Astrocyte (in vitro differentiated cells and primary cell): ENCODE measurements around the gene SELE. TPM values are rescaled to one million over a fixed set of nuclear protein-coding genes. Genes with fewer than 3 reads are reported as not detected.

Experiments used
- DNase-seq: peaks from one replicate; pipeline ENCODE4 v3.0.0-alpha.2; 2010; ENCODE audit warnings: low read depth
- FAIRE-seq: peaks from 2 replicates; lab custom pipeline; 2011; peaks lifted over from hg19 to GRCh38; lab: Jason Lieb, UNC
- H2AFZ ChIP-seq: 2 replicates; pipeline ENCODE4 v1.6.0; 2012; ENCODE audit warnings: low read depth, low read length, inconsistent platforms
- H3K27ac ChIP-seq: 2 replicates; pipeline ENCODE4 v1.5.1; 2011; ENCODE audit warnings: low read depth, low read length, inconsistent platforms
- H3K27me3 ChIP-seq: 2 replicates; pipeline ENCODE4 v1.6.0; 2011; ENCODE audit warnings: low read length, inconsistent platforms; ENCODE audit not compliant: insufficient read depth
- H3K36me3 ChIP-seq: 2 replicates; pipeline ENCODE4 v1.5.1; 2011; ENCODE audit warnings: low read length, inconsistent platforms; ENCODE audit not compliant: insufficient read depth
- H3K4me1 ChIP-seq: 2 replicates; pipeline ENCODE4 v1.5.1; 2011; ENCODE audit warnings: low read length, inconsistent platforms; ENCODE audit not compliant: insufficient read depth
- H3K4me2 ChIP-seq: 2 replicates; pipeline ENCODE4 v1.6.0; 2012; ENCODE audit warnings: low read length, inconsistent platforms
- H3K4me3 ChIP-seq: 2 replicates; pipeline ENCODE4 v1.5.1; 2011; ENCODE audit warnings: low read depth, mild to moderate bottlenecking, low read length, inconsistent platforms; ENCODE audit not compliant: insufficient read depth
- H3K79me2 ChIP-seq: 2 replicates; pipeline ENCODE4 v1.6.0; 2012; ENCODE audit warnings: mild to moderate bottlenecking, low read length, inconsistent platforms; ENCODE audit not compliant: insufficient read depth
- H3K9ac ChIP-seq: 2 replicates; pipeline ENCODE4 v1.6.0; 2012; ENCODE audit warnings: mild to moderate bottlenecking, low read length, inconsistent platforms
- H3K9me3 ChIP-seq: 2 replicates; pipeline ENCODE4 v1.5.1; 2012; ENCODE audit warnings: low read depth, mild to moderate bottlenecking, low read length, inconsistent platforms; ENCODE audit not compliant: insufficient read depth
- H4K20me1 ChIP-seq: 2 replicates; pipeline ENCODE4 v1.6.0; 2012; ENCODE audit warnings: low read length, inconsistent platforms; ENCODE audit not compliant: insufficient read depth
- H3K27ac Mint-ChIP-seq: one replicate; pipeline ENCODE4 v1.8.0; 2021; ENCODE audit warnings: mild to moderate bottlenecking, mixed read lengths; ENCODE audit not compliant: unreplicated experiment
- H3K27me3 Mint-ChIP-seq: one replicate; pipeline ENCODE4 v1.8.0; 2021; ENCODE audit warnings: low read depth, mixed read lengths; ENCODE audit not compliant: unreplicated experiment
- H3K36me3 Mint-ChIP-seq: one replicate; pipeline ENCODE4 v1.8.0; 2021; ENCODE audit warnings: low read depth, mixed read lengths; ENCODE audit not compliant: unreplicated experiment
- H3K4me1 Mint-ChIP-seq: one replicate; pipeline ENCODE4 v1.8.0; 2021; ENCODE audit warnings: low read depth, mixed read lengths; ENCODE audit not compliant: unreplicated experiment
- H3K4me3 Mint-ChIP-seq: one replicate; pipeline ENCODE4 v1.8.0; 2021; ENCODE audit warnings: mild to moderate bottlenecking, moderate library complexity, mixed read lengths; ENCODE audit not compliant: unreplicated experiment
- H3K9me3 Mint-ChIP-seq: one replicate; pipeline ENCODE4 v1.8.0; 2021; ENCODE audit warnings: mild to moderate bottlenecking, mixed read lengths; ENCODE audit not compliant: unreplicated experiment
- EZH2 ChIP-seq: IDR thresholded peaks from 2 replicates; pipeline ENCODE4 v1.6.1; 2012; ENCODE audit warnings: mild to moderate bottlenecking, low read length, inconsistent platforms; ENCODE audit not compliant: insufficient read depth
- total RNA-seq: library from RNA; stranded (reverse); gene quantifications from 2 replicates; pipeline ENCODE4 v1.2.1, GENCODE V29; 2021
- TF ChIP-seq, protein P1 (sequence below): IDR thresholded peaks from 2 replicates; pipeline ENCODE4 v1.5.1; 2011; ENCODE audit warnings: low read depth, mild to moderate bottlenecking, inconsistent platforms, low read length, moderate library complexity; ENCODE audit not compliant: insufficient read depth

SELE gene
- total RNA-seq, 1 donor from 2014 or later = not detected

DNA sequence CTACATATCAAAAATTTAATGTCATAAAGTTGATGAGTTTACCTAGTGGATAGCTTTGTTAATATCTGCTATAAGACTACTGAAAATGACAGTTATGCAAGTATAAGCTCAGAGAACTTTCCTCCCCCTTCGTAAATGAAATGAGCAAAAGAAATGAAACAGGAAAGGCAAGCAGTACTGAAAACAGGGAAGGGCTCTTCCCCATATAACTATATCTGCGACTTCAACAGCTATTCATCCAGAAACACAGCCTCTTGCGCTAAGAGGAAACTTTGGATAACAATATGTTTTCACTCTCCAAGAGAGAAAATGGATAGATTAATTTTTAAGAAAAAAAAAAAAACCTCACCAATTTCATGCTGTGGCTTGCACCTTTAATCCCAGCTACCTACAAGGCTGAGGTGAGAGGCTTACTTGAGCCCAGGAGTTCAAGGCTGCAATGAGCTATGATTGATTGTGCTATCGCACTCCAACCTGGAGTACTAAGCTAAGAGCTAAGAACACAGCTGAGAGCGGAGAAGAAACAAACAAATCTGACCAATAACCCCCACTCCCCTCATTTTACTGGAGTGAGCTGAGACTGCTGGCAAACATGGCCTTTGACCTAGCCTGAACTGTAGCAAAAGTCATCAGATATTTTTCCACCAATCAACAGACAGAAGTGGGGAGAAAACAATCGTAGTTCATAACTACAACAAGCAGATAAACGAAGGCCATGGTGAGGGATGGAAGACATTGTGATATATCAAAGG lies 31.9 kb upstream of the SELE start:
- Histone ChIP-seq H3K4me3 (no peak overlapping the region), H3K36me3 (no peaks in the 10 kb centered on the region), H3K4me1 (no peaks in the 10 kb centered on the region), H3K79me2 (no peaks in the 10 kb centered on the region), H3K27ac (no peak overlapping the region), H3K4me2 (no peak overlapping the region), H4K20me1 (no peaks in the 10 kb centered on the region), H2AFZ (no peak overlapping the region), H3K9ac (no peak overlapping the region), H3K27me3 (peaks cover 8% of the 10 kb centered on the region), H3K9me3 (no peaks in the 10 kb centered on the region)
- no peak overlapping the region for H3K27ac Mint-ChIP-seq
- no peaks in the 10 kb centered on the region for H3K4me1 Mint-ChIP-seq
- no peak overlapping the region for H3K4me3 Mint-ChIP-seq
- FAIRE-seq (no peak), DNase-seq (no peak)
- H3K36me3 Mint-ChIP-seq = no peaks in the 10 kb centered on the region
- no peaks in the 10 kb centered on the region for H3K9me3 Mint-ChIP-seq
- TF ChIP-seq EZH2 = no peak
- TF ChIP-seq, protein P1, sequence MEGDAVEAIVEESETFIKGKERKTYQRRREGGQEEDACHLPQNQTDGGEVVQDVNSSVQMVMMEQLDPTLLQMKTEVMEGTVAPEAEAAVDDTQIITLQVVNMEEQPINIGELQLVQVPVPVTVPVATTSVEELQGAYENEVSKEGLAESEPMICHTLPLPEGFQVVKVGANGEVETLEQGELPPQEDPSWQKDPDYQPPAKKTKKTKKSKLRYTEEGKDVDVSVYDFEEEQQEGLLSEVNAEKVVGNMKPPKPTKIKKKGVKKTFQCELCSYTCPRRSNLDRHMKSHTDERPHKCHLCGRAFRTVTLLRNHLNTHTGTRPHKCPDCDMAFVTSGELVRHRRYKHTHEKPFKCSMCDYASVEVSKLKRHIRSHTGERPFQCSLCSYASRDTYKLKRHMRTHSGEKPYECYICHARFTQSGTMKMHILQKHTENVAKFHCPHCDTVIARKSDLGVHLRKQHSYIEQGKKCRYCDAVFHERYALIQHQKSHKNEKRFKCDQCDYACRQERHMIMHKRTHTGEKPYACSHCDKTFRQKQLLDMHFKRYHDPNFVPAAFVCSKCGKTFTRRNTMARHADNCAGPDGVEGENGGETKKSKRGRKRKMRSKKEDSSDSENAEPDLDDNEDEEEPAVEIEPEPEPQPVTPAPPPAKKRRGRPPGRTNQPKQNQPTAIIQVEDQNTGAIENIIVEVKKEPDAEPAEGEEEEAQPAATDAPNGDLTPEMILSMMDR = no peak
- no peaks in the 10 kb centered on the region for H3K27me3 Mint-ChIP-seq

DNA sequence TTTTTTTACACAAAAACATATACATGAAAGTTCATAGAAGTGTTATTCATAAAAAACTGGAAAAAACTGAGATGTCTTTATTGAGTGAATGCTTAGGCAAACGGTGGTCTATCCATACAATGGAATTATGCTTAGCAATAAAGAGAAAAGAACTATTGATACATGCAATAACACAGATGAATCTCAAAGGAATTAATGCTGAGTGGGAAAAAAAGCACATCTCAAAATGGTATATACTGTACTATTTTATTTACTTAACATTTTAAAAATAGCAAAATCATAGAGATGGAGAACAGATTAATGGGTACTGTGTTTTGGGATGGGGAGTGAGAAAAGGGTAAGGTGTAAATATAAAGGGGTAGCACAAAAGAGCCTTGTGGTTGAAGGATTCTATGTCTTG lies 31.0 kb upstream of the SELE start:
- H3K4me1 Mint-ChIP-seq = no peaks in the 10 kb centered on the region
- H3K27me3 ChIP-seq = peaks cover 7% of the 10 kb centered on the region
- H3K27ac ChIP-seq = no peak overlapping the region

More for the DNA sequence above, 31.0 kb upstream of the SELE start:
- H3K4me1 ChIP-seq = no peaks in the 10 kb centered on the region
- no peaks in the 10 kb centered on the region for H3K36me3 ChIP-seq
- no peak overlapping the region for H2AFZ ChIP-seq
- FAIRE-seq (no peak), DNase-seq (no peak)
- no peak overlapping the region for H3K9ac ChIP-seq
- no peaks in the 10 kb centered on the region for H3K36me3 Mint-ChIP-seq
- H3K27ac Mint-ChIP-seq = no peak overlapping the region
- H3K9me3 Mint-ChIP-seq = no peaks in the 10 kb centered on the region
- H3K27me3 Mint-ChIP-seq = no peaks in the 10 kb centered on the region
- H3K9me3 ChIP-seq = no peaks in the 10 kb centered on the region
- H3K79me2 ChIP-seq = no peaks in the 10 kb centered on the region
- no peaks in the 10 kb centered on the region for H4K20me1 ChIP-seq
- no peak overlapping the region for H3K4me3 Mint-ChIP-seq
- TF ChIP-seq EZH2 = no peak
- TF ChIP-seq, protein P1 = no peak
- H3K4me2 ChIP-seq = no peak overlapping the region
- H3K4me3 ChIP-seq = no peak overlapping the region
